GM19467 (cell line): Measurements from ENCODE around the gene ZNF853.
"Not testable (repeated sequence)": the region's sequence is repeated elsewhere in the genome, so short reads cannot be mapped to it uniquely, and the experiment has no call there.

ENCODE experiments used
- ATAC-seq: cut with Tn5 transposase; IDR thresholded peaks from one replicate; pipeline ENCODE4 v1.9.1; 2021; ENCODE audit warnings: mild to moderate bottlenecking, moderate library complexity; ENCODE audit not compliant: unreplicated experiment

The ZNF853 gene

DNA sequence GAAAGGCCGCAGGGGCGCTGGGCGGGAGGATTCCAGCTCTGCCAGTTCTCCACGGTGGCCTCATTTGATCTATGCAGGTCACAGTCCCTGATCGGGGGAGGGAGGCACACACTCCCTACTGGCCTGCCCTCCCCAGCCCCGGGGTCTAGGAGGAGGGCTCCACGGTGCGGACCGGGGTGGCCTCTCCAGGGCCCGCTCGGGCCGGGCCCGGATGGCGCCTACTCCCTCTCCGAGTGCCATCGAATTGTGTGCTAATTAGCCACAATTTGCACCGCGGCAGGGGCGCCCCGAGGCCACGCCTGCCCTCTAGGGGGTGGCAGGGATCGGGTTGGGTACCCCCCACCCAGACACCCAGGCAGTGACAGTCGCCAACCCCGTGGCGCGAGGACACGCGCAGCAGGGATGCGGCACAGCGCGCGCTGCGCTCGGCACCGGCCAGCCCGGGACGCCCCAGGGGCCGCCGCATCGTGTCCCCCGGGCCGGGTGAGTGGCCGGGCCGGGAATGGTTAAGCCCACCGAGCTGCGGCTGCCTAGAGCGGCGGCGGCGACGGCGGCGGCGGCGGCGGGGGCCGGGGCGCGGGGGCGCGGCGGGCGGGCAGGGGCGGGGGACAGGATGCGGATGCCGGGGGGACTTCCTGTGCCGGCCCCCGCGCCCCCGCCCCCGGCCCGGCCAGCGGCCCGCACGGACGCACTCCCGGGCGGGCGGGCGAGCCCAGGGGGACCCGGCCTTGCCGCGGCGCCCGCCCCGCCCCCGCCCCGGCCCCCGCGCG is at the start of gene ZNF853:
ZNF853 (plus strand) TSS at position 658 of the 770 bp plus-strand sequence. CDS start 565 bp downstream, outside the sequence.
- ATAC-seq: no peak

DNA sequence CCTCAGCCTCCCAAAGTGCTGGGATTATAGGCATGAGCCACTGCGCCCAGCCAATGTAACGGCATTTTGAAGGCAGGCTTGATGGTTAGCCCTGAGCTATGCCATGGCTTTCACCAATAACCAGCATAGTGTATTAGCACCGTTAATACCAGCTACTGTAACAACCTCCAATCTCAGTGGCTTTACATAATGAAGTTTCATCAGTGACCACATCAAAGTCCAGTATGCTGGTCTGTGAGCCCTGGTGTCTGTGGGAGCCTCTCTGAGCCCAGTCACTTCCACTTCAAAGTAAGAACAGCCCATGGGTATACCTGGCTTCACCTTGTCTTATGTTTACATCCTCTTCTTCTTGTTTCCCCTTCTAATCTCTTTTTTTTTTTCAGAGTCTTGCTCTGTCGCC is 49.8 kb upstream of the ZNF853 start:
- ATAC-seq: no peak

DNA sequence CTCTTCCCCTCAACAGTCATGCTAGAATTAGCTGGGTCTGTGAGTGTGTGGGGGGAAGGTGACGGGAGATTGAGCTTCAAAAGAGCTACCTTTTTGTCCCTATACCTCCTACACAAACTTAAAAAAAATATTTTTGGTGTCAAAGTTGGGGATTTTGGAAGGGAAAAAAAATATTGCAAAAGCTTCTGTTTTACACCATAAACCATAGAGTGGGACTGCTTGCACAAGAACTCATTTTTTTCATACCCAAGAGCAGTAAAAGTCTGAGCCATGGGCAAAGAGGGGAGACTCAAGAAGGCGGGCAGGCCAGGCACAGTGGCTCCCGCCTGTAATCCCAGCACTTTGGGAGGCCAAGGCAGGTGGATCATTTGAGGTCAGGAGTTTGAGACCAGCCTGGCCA is 47.5 kb upstream of the ZNF853 start:
- ATAC-seq: no peak

DNA sequence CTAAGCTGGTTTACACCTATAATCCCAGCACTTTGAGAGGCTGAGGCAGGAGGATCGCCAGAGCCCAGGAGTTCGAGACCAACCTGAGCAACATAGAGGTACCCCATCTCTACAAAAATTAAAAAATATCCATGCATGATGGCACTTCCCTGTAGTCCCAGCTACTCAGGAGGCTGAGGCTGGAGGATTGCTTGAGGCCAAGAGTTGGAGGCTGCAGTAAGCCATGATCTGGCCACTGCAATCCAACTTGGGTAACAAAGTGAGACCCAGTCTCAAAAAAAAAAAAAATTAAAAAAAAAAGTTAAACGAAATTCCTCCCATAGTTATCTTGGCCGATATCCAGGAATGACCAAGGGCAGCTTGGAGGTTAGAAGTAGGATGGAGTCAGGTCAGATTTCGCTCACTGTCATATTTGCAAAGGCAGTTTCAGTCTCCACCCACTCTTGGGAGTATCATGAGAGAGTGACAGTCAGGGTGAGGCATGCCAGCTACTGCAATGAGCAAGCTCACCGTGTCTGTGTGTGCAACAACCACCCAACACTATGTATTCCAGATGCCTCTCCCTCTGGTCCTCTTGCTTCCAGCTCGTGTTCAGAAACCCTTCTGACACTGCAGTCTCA is 44.1 kb upstream of the ZNF853 start:
- no peak for ATAC-seq

DNA sequence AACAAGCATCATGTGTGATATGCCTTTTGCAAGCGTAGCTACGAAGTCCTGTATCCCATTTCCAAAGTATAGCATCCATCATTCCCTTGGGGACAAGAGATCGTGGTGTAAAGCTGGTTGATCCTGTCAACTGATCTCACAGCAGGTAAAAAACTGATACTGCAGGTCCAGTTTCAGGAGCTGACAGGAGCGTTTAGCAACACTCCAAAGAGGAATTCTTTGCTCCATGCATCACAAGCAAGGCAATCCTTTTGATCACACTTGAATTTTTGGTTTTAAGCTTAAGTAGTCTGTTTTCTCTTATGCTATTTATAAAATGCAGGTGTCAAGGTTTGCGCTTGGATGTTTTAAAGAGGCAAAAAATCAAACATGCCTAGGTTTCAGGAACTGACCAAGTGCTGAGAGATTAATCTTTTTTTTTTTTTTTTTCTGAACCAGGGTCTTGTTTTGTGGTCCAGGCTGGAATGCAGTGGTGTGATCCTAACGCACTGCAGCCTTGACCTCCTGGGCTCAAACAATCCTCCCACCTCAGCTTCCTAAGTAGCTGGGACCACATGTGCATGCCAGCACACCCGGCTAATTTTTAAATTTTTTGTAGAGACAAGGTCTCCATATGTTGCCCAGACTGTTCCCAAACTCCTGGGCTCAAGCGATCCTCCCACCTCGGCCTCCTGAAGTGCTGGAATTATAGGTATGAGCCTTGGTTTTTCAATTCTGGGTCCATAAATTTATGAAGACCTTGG is 40.0 kb upstream of the ZNF853 start:
- no peak for ATAC-seq

DNA sequence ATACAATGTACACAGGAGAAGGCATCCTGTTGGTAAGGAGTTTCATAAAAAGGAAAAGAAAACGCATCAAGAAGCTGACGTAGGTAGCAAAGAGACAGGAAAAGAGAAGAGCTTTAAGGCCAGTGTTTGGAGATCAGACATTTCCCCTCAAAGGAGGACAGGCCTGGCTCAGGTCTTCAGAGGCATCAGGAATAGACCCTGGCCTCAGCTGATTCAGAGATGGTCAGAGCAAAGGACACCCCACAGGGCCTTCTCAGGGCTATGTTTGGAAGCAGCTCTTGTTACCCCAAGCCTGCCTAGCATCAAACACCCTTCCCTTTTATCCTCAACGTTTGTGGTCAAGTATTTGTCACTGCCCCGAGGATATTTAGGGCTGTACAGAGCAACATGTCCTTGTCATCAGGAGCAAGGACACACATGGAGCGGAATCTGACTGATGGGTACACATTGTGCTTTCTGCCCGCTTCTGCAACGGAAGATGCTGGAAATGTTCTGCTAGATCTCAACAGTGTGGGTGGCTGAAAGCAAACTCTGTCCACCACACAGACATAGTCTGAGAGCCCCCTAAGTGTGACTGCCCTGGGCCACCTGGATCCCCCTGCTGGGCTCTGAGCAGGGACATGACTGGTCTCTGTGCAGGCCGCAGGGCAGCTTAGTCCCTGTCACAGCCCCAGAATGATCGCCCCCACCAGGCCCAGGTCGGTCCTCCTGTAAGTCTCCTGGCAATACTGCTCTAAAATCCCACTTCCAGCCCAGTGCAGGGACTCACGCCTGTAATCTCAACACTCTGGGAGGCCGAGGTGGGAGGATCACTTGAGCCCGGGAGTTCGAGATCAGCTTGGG is 39.2 kb upstream of the ZNF853 start:
- ATAC-seq: no peak

DNA sequence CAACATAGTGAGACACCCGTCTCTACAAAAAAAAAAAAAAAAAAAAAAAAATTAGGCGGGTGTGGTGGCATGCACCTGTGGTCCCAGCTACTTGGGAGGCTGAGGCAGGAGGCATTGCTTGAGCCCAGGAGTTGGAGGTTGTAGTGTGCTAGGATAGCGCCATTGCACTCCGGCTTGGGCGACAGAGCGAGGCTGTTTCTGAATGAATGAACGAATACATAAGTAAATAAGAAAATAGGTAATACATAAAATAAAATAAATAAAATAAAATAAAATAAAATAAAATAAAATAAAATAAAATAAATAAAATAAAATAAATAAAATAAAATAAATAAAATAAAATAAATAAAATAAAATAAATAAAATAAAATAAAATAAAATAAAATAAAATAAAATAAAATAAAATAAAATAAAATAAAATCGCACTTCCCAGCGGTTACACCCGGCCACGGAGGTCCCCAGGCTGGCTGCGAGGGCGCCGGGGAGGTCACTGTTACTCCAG is 38.5 kb upstream of the ZNF853 start:
- not testable (repeated sequence) for ATAC-seq

DNA sequence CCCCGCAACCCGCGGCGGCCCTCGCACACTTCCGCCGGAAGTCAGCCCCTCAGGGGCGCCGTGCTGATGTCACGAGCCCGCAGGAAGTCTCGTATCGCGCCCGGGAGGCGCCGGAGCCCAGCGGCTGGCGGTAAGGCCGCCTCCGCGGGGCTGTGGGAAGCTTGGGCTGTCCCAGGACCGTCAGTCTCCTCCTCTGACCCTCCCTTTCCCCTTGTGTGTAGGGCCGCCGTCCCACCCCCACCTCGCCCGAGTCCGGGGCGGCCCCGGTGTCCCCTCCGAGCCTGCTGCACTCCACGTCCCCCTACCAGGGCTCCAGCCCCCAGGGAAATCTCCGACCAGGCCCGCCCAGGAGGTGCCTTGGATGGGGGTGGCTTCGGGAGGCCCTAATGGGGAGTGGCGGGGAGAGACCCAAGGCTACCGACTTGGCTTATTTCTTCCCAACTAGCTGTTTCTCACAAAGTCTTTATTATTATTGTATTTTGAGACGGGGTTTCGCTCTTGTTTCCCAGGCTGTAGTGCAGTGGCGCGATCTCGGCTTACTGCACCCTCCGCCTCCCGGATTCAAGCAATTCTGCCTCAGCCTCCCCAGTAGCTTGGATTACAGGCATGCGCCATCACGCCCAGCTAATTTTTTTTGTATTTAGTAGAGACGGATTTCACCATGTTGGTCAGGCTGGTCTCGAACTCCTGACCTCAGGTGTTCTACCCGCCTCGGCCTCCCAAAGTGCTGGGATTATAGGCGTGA is 37.9 kb upstream of the ZNF853 start, which contains the start of gene ZDHHC4:
ZDHHC4 (plus strand) TSS at position 86 of the 745 bp plus-strand sequence. CDS start 3,108 bp downstream, outside the sequence.
- ATAC-seq: peak; percentile 98

DNA sequence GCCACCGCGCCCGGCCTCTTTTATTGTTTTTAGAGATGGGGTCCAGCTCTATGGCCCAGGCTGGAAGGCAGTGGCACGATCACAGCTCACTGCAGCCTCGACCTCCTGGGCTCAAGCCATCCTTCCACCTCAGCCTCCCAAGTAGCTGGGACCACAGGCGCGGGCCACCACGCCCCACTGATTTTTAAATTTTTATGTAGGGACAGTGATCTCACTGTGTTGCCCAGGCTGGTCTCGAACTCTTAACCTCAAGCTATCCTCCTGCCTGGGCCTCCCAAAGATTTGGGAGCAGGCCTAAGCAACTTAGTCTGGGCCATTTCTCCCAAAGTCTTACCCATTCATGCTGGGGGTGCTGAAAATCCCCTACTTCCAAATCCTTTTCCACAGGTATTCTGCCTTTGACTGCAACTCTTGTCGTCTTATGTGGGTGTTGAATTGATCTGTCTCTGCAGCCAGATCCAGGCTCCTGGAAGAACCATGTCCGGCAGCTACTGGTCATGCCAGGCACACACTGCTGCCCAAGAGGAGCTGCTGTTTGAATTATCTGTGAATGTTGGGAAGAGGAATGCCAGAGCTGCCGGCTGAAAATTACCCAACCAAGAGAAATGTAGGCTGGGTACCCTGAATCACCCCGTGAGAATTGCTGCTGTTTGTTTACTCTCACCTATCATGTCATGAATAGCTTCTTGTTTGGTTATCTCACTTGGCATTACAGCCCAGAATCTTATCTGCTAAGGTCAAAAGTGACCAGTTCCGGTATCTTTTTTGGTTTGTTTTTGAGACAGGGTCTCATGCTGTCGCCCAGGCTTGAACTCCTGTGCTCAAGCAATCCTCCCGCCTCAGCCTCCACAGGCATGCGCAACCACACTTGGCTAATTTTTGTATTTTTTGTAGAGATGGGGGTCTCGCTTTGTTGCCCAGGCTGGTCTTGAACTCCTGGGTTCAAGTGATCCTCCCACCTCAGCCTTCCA is 37.0 kb upstream of the ZNF853 start:
- no peak for ATAC-seq

DNA sequence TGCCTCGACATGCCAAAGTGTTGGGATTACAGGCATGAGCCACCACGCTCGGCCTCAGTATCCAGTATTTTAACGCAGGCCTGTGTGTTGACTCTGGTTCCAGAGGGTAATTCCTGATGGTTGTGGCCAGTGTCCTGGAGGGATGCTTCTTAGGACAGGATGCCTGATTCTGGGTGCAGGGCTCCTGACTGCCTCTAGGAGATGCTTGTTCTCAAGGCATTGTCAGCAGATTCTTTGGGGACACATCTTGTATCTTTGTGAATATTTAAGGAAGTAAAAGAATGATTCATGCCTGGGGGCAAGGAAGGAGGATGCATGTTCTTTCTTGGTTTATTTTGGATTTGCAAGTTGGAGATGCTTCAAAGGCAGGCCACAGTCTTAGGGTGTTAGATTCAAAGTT is 36.0 kb upstream of the ZNF853 start:
- ATAC-seq: no peak

DNA sequence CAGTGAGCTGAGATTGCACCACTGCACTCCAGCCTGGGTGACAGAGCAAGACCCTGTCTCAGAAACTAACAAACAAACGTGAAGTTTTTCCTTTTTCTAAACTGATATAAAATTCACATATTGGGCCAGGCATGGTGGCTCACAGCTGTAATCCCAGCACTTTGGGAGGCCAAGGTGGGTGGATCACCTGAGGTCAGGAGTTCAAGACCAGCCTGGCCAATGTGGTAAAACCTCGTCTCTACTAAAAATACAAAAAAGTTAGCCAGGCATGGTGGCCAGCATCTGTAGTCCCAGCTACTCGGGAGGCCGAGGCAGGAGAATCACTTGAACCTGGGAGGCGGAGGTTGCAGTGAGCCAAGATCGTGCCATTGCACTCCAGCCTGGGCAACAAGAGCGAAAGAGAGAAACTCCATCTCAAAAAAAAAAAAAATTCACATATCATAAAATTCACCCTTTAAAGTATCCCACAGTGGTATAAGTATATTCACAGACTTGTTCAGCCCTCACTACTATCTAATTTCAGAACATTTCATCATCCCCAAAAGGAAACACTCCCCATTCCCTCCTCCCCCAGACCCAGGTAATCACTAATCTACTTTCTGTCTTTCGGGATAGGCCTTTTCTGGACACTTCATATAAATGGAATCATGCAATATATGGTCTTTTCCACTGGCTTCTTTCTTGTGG is 29.5 kb upstream of the ZNF853 start:
- not testable (repeated sequence) for ATAC-seq

DNA sequence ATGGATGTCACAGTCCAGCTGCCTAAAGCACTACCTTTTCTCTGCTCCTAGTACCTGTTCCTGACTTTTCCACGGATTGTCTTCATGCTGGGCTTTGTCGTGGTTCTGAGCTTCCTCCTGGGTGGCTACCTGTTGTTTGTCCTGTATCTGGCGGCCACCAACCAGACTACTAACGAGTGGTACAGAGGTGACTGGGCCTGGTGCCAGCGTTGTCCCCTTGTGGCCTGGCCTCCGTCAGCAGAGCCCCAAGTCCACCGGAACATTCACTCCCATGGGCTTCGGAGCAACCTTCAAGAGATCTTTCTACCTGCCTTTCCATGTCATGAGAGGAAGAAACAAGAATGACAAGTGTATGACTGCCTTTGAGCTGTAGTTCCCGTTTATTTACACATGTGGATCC is 26.8 kb upstream of the ZNF853 start:
- no peak for ATAC-seq

DNA sequence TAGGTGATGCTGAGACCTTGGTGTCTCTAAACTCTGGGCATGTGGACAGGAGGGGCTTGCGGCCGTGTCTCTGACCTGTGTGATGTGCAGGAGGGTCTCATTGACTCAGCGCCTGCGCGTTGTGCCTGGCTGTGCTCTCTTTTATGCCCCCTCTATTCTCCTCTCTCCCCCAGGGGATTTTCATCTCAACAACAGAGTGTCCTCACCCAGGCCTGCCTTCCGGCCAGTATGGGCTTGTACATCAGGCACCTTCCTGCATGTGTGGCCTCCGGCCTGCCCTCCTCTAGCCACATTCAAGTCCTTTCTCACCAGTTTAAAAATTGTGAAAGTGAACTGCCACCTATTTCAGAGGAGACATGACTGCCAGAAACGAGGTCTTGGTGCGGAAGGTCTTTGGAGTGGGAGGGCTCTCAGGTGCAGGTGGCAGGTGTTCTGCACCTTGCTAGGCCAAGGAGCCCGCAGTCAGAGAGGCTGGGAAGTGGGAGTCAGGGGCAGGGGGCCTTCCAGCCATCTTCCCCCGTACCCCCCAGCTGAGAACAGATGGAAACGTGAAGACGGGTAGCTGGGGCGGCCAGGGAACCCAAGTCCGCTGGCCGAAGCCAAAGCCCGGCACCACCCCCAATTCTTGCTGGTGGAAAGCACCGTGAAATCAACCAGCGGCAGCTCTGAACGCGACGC is 26.1 kb upstream of the ZNF853 start:
- ATAC-seq: no peak

DNA sequence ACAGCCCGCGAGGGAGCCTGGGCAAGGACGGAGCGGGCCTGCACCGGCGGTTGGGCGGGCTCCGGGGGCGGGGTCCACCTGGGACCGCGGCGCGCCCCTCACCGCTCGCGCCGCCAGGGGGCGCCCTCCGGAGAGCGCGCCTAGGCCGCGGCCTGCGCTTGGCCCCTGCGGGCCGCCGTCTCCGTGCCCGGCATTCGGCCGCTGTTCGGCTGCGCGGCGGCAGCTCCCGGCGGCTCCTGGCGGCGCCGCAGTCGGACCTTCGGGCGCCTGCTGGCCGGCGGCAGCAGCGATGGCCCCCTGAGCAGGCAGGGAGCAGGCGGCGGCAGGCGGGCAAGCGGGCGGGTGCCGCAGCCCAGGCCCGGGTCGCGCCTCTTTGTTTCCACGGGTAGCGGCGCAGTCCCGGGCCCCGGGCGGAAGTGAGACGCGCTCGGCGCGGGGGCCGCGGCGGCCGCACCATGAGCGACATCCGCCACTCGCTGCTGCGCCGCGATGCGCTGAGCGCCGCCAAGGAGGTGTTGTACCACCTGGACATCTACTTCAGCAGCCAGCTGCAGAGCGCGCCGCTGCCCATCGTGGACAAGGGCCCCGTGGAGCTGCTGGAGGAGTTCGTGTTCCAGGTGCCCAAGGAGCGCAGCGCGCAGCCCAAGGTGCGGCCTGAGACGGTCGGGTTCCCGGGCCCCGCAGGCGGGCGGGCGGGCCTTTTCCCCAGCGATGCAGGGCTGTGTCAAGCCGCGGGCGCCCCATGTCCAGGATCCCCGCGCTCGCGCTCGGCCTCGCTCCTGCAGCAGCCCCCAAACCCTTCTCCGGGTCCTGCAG is 25.4 kb upstream of the ZNF853 start, which contains the start of gene INTS15:
INTS15 (plus strand) TSS at position 193 of the 816 bp plus-strand sequence; CDS start at position 456, 263 bp downstream.
- ATAC-seq: peak; percentile 87

DNA sequence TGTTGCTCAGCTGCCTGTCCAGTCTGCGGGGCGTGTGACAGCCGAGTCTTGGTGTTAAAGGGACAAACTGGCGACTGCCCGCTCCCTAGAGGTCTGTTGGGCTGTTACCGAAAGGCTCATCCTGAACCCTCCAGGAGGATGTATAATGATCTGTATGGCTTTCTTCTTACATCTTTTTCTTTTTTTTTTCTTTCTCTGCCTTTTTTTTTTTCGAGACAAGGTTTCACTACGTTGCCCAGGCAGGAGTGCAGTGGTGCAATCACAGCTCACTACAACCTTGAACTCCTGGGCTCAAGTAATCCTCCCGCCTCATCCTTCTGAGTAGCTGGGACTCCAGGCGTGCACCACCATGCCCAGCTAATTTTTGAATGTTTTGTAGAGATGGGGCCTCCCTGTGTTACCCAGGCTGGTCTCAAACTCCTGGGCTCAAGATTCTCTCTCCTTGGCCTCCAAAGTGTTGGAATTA is 24.7 kb upstream of the ZNF853 start:
- ATAC-seq: no peak

DNA sequence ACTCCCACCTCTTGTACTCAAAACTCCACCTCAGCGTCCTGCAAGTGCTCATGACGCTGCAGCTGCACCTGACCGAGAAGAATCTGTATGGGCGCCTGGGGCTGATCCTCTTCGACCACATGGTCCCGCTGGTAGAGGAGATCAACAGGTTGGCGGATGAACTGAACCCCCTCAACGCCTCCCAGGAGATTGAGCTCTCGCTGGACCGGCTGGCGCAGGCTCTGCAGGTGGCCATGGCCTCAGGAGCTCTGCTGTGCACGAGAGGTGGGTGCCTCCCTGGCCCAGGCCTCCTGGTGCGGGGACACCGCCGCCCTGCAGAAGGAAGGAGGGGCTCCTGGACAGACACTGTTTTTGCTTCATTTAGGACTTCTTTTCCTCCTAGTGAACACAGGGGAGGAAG is 15.3 kb upstream of the ZNF853 start:
- no peak for ATAC-seq
